ENCODE data around the gene DCAF8.
"Not testable (repeated sequence)": the region's sequence is repeated elsewhere in the genome, so short reads cannot be mapped to it uniquely, and the experiment has no call there.

DCAF8 gene

GRCh38 chr1:160296036-160296435 is 33.7 kb upstream of the DCAF8 start:
- no peaks in the 10 kb centered on the region for H3F3A ChIP-seq (ENCODE audit: low read depth)
- no peak overlapping the region for H3K4me2 ChIP-seq (ENCODE audit: low read depth, low read length, poor library complexity, severe bottlenecking)
- H3K4me1 ChIP-seq (ENCODE audit: insufficient read depth, low read length, poor library complexity, severe bottlenecking), result no peaks in the 10 kb centered on the region
- H4K20me1 ChIP-seq (ENCODE audit: insufficient read depth, low read length, poor library complexity, severe bottlenecking), result no peaks in the 10 kb centered on the region
- H3K9me2 ChIP-seq (replicated peaks; ENCODE audit: low read depth, low read length), result no peaks in the 10 kb centered on the region
- no peak overlapping the region for H3K9ac ChIP-seq (ENCODE audit: low read depth, low read length, poor library complexity, severe bottlenecking)
- H3K4me3 ChIP-seq (ENCODE audit: low read length, poor library complexity, severe bottlenecking), result no peak overlapping the region
- no peak overlapping the region for H2AFZ ChIP-seq (ENCODE audit: low read length)
- TF ChIP-seq CTCF (conservative IDR thresholded peaks at IDR 0.05; ENCODE audit: low read length), result no peak
- no peak for TF ChIP-seq EZH2phosphoT487 (IDR thresholded peaks at IDR 0.05; ENCODE audit: borderline replicate concordance)
- H3K9me3 ChIP-seq (ENCODE audit: insufficient read depth, low read depth, low read length), result no peaks in the 10 kb centered on the region
- H3K27me3 ChIP-seq (ENCODE audit: insufficient read depth, low read length, poor library complexity, severe bottlenecking), result no peaks in the 10 kb centered on the region
- H3K79me2 ChIP-seq (ENCODE audit: insufficient read depth, low read length), result no peaks in the 10 kb centered on the region
- H3K36me3 ChIP-seq (ENCODE audit: insufficient read depth, low read length), result peaks cover 96% of the 10 kb centered on the region

DNA sequence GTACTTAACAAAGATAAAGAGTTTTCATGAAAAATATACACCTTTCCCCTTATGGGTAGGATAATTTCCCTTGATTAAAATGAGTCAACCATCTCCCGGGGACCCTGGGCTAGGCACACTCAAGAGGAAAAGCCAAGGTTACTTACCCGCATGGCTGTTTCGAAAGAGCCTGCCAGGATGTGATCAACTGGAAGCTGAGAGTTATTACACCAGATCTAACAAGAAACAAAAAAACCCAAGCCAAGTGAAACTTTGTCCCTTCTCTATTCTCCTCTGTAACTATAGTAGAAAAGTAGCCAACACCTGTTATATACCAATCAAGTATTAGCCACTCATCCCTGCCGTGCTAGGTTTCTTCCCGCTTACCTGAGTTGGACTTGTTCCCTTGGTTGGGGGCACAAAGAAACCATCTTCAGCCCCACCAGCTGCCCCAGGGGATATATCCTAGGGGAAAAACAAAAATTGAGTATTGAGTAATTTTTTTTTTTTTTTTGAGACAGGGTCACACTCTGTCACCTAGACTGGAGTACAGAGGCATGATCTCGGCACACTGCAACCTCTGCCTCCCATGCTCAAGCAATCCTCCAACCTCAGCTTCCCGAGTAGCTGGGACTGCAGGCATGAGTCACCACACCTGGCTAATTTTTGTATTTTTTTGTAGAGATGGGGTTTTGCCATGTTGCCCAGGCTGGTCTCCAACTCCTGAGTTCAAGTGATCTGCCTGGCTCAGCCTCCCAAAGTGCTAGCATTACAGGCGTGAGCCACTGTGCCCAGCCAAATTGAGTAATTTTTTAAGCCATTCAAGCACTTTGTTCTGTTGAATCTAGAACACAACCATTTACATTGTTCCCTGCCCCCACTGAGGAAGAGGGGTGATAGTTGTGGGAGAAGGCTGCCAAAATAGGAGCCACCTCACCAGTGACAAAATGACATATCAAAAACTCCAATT is 30.9 kb upstream of the DCAF8 start:
- Histone ChIP-seq H3K4me3 (ENCODE audit: low read length, poor library complexity, severe bottlenecking) (no peak overlapping the region), H3K36me3 (ENCODE audit: insufficient read depth, low read length) (peaks cover 93% of the 10 kb centered on the region), H3K9ac (ENCODE audit: low read depth, low read length, poor library complexity, severe bottlenecking) (no peak overlapping the region), H2AFZ (ENCODE audit: low read length) (no peak overlapping the region), H3K4me2 (ENCODE audit: low read depth, low read length, poor library complexity, severe bottlenecking) (no peak overlapping the region), H3K9me3 (ENCODE audit: insufficient read depth, low read depth, low read length) (no peaks in the 10 kb centered on the region), H3K79me2 (ENCODE audit: insufficient read depth, low read length) (no peaks in the 10 kb centered on the region), H3F3A (ENCODE audit: low read depth) (no peaks in the 10 kb centered on the region), H3K27me3 (ENCODE audit: insufficient read depth, low read length, poor library complexity, severe bottlenecking) (no peaks in the 10 kb centered on the region), H3K4me1 (ENCODE audit: insufficient read depth, low read length, poor library complexity, severe bottlenecking) (no peaks in the 10 kb centered on the region), H4K20me1 (ENCODE audit: insufficient read depth, low read length, poor library complexity, severe bottlenecking) (no peaks in the 10 kb centered on the region), H3K9me2 (replicated peaks; ENCODE audit: low read depth, low read length) (no peaks in the 10 kb centered on the region)
- no peak for TF ChIP-seq EZH2phosphoT487 (IDR thresholded peaks at IDR 0.05; ENCODE audit: borderline replicate concordance)
- TF ChIP-seq CTCF (conservative IDR thresholded peaks at IDR 0.05; ENCODE audit: low read length), result no peak

- Histone ChIP-seq H3K4me3 (ENCODE audit: low read length, poor library complexity, severe bottlenecking) (no peak overlapping the region), H3K79me2 (ENCODE audit: insufficient read depth, low read length) (no peaks in the 10 kb centered on the region), H3K36me3 (ENCODE audit: insufficient read depth, low read length) (peaks cover 75% of the 10 kb centered on the region), H3K27me3 (ENCODE audit: insufficient read depth, low read length, poor library complexity, severe bottlenecking) (no peaks in the 10 kb centered on the region), H3K9me2 (replicated peaks; ENCODE audit: low read depth, low read length) (no peaks in the 10 kb centered on the region), H4K20me1 (ENCODE audit: insufficient read depth, low read length, poor library complexity, severe bottlenecking) (no peaks in the 10 kb centered on the region), H3K4me2 (ENCODE audit: low read depth, low read length, poor library complexity, severe bottlenecking) (no peak overlapping the region), H3K9ac (ENCODE audit: low read depth, low read length, poor library complexity, severe bottlenecking) (no peak overlapping the region), H2AFZ (ENCODE audit: low read length) (no peak overlapping the region), H3F3A (ENCODE audit: low read depth) (no peaks in the 10 kb centered on the region), H3K4me1 (ENCODE audit: insufficient read depth, low read length, poor library complexity, severe bottlenecking) (no peaks in the 10 kb centered on the region), H3K9me3 (ENCODE audit: insufficient read depth, low read depth, low read length) (no peaks in the 10 kb centered on the region)
- TF ChIP-seq EZH2phosphoT487 (IDR thresholded peaks at IDR 0.05; ENCODE audit: borderline replicate concordance), result no peak
- peak; percentile 87 for TF ChIP-seq CTCF (conservative IDR thresholded peaks at IDR 0.05; ENCODE audit: low read length)
Observed at GRCh38 chr1:160291248-160292220, 29.2 kb upstream of the DCAF8 start.

DNA sequence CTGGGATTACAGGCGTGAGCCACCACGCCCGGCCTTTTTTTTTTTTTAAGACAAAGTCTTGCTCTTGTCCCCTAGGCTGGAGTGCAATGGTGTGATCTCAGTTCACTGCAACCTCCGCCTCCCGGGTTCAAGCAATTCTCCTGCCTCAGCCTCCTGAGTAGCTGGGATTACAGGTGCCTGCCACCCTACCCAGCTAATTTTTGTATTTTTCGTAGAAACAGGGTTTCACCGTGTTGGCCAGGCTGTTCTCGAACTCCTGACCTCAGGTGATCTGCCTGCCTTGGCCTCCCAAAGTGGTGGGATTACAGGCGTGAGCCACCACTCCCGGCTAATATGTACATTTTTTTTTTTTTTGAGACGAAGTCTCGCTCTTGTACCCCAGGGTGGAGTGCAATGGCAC is 25.4 kb upstream of the DCAF8 start:
- not testable (repeated sequence) for H3K4me3 ChIP-seq (ENCODE audit: low read length, poor library complexity, severe bottlenecking); H3K9me2 ChIP-seq (replicated peaks; ENCODE audit: low read depth, low read length); H3F3A ChIP-seq (ENCODE audit: low read depth); H3K4me2 ChIP-seq (ENCODE audit: low read depth, low read length, poor library complexity, severe bottlenecking); H3K9me3 ChIP-seq (ENCODE audit: insufficient read depth, low read depth, low read length); H2AFZ ChIP-seq (ENCODE audit: low read length); H4K20me1 ChIP-seq (ENCODE audit: insufficient read depth, low read length, poor library complexity, severe bottlenecking); H3K4me1 ChIP-seq (ENCODE audit: insufficient read depth, low read length, poor library complexity, severe bottlenecking); H3K27me3 ChIP-seq (ENCODE audit: insufficient read depth, low read length, poor library complexity, severe bottlenecking); H3K9ac ChIP-seq (ENCODE audit: low read depth, low read length, poor library complexity, severe bottlenecking)
- Histone ChIP-seq H3K36me3 (ENCODE audit: insufficient read depth, low read length) (peaks cover 38% of the 10 kb centered on the region), H3K79me2 (ENCODE audit: insufficient read depth, low read length) (peaks cover 17% of the 10 kb centered on the region; the same call in 1 of the 2 replicates)

Measured in Loucy (cell line).